Mesodermal cell (in vitro differentiated cells): Measurements from ENCODE around the gene C1R.
A peak's percentile ranks its signal among the peaks of the same experiment; 100 is the strongest.

ENCODE experiments used
- H3K27ac ChIP-seq: 2 replicates; pipeline ENCODE4 v1.7.0; 2013; ENCODE audit warnings: mild to moderate bottlenecking, low read depth, low read length, moderate library complexity; ENCODE audit not compliant: severe bottlenecking
- H3K36me3 ChIP-seq: 2 replicates; pipeline ENCODE4 v1.7.1; 2013; ENCODE audit warnings: mild to moderate bottlenecking, low read length, moderate library complexity; ENCODE audit not compliant: control insufficient read depth, insufficient read depth
- H3K4me1 ChIP-seq: one replicate; pipeline ENCODE4 v1.7.1; 2013; ENCODE audit warnings: mild to moderate bottlenecking, low read length; ENCODE audit not compliant: insufficient read depth, control insufficient read depth, poor library complexity, severe bottlenecking
- H3K4me3 ChIP-seq: 2 replicates; pipeline ENCODE4 v1.7.0; 2013; ENCODE audit warnings: low read length, control low read depth, mild to moderate bottlenecking; ENCODE audit not compliant: insufficient read depth, poor library complexity, severe bottlenecking; ENCODE audit errors: extremely low read depth
- H3K9me3 ChIP-seq: 2 replicates; pipeline ENCODE4 v1.7.1; 2013; ENCODE audit warnings: mild to moderate bottlenecking, low read length, moderate library complexity; ENCODE audit not compliant: control insufficient read depth
- WGBS, 2 experiments: methylation state at CpG; one replicate each; pipeline ENCODE4 v1.1.5; 2013; ENCODE audit warnings: missing lambda C conversion rate in 2 of 2; ENCODE audit not compliant: insufficient coverage in 2 of 2; 5-methylcytosine and 5-hydroxymethylcytosine counted together

C1R gene

DNA sequence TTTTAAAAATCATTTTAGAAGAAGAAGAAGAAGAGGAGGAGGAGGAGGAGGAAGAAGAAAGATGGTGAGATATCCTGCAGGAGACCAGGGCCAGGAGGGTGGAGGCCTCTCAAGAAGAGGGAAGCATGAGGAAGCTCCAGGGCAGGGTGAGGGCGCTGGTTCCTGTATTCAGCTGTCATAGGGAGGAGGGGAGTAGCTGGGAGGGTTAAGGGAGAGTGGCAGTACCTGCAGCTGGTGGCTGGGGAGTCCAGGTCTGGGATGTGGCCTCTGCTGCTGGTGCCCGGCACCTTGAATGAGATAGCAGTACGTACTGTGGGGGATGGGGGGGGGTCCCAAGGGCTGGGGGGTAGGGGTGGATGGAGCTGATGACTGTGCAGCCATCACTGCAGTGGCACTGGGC is 26.6 kb upstream of the C1R start:
- 63% methylated on average over 1 of the region's 3 CpGs; no CpG with 5 or more reads in 1 of the 2 experiments for WGBS, 2 experiments
- no peak overlapping the region for H3K27ac ChIP-seq

GRCh38 chr12:7117670-7118069 is 25.4 kb upstream of the C1R start:
- H3K4me3 ChIP-seq, result no peak overlapping the region
- H3K36me3 ChIP-seq, result no peaks in the 10 kb centered on the region
- peaks cover 2% of the 10 kb centered on the region for H3K4me1 ChIP-seq
- H3K9me3 ChIP-seq, result no peaks in the 10 kb centered on the region
- 82 to 100% methylated on average over 1 to 3 of the region's 3 CpGs for WGBS, 2 experiments
- H3K27ac ChIP-seq, result no peak overlapping the region

More for the DNA sequence above, 26.6 kb upstream of the C1R start:
- Histone ChIP-seq H3K4me1 (peaks cover 2% of the 10 kb centered on the region), H3K4me3 (no peak overlapping the region), H3K9me3 (no peaks in the 10 kb centered on the region), H3K36me3 (no peaks in the 10 kb centered on the region)

DNA sequence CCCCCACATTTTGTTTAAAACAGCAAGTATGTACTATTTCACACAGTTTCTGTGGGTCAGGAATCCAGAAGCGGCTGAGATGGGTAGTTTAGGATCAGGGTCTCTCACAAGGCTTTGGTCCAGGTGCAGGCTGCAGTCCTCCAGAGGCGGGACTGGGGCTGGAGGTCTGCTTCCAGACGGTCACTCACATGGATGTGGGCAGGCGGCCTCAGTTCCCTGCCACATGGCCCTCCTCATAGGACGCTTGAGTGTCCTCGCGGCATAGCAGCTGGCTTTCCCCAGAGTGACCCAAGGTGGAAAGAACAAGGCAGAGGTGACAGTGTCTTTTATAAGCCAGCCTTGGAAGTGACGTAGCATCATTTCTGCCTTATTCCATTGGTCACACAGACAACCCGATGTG is 24.7 kb upstream of the C1R start:
- Histone ChIP-seq H3K27ac (no peak overlapping the region), H3K4me3 (no peak overlapping the region), H3K9me3 (no peaks in the 10 kb centered on the region), H3K4me1 (peaks cover 2% of the 10 kb centered on the region), H3K36me3 (no peaks in the 10 kb centered on the region)
- WGBS, 2 experiments, result 76 to 84% methylated on average over 8 to 9 of the region's 9 CpGs

DNA sequence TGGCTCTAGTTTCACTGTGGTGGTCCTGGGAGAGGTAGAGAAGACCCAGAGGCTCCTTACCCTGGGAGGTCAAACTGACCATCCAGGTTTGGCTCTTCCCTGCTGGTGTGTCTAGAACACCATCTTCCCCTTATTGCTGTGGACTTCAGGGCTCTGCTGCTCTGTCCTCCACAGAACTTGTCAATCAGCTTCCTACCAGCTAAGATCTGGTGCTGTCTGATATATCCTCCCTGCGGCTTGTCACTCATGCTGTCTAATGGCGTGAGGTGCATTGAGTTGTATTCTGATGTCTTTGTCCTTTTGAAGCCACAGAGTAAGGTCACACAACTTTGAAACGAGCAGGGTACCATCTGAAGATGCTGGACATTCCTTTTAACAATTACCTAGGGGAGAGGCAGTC is 24.0 kb upstream of the C1R start:
- no peak overlapping the region for H3K4me3 ChIP-seq
- H3K27ac ChIP-seq, result no peak overlapping the region
- H3K4me1 ChIP-seq, result peaks cover 2% of the 10 kb centered on the region
- 77 to 87% methylated on average over 2 to 3 of the region's 3 CpGs for WGBS, 2 experiments
- H3K9me3 ChIP-seq, result no peaks in the 10 kb centered on the region
- no peaks in the 10 kb centered on the region for H3K36me3 ChIP-seq

DNA sequence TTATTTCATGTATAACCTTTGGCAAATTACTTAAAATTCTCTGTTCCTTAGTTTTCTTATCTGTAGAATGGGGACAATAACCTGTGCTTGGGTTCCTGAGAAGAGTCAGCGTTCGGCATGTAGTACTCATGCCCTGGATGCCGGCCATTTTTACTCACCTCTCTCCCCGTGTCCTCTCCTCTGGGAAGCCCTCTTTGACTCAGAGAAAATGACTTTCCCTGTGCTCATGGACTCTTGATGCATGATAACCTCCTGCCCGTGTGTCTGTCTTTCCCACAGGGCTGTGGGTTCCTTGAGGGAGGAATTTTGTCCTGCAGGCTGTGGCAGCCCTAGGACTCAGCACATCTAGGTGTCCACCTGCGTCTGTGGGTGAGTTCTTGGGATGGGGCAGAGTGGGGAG is 22.6 kb upstream of the C1R start:
- no peak overlapping the region for H3K4me3 ChIP-seq
- H3K4me1 ChIP-seq, result peaks cover 2% of the 10 kb centered on the region
- no peaks in the 10 kb centered on the region for H3K36me3 ChIP-seq
- WGBS, 2 experiments, result 94 to 100% methylated on average over 4 to 6 of the region's 6 CpGs
- no peak overlapping the region for H3K27ac ChIP-seq
- no peaks in the 10 kb centered on the region for H3K9me3 ChIP-seq

GRCh38 chr12:7114008-7114407 is 21.8 kb upstream of the C1R start:
- Histone ChIP-seq H3K36me3 (no peaks in the 10 kb centered on the region), H3K4me3 (no peak overlapping the region), H3K27ac (no peak overlapping the region), H3K9me3 (no peaks in the 10 kb centered on the region), H3K4me1 (peaks cover 2% of the 10 kb centered on the region)
- 94 to 96% methylated on average over 11 of the region's 11 CpGs for WGBS, 2 experiments

GRCh38 chr12:7113389-7113871 is 21.2 kb upstream of the C1R start:
- Histone ChIP-seq H3K4me3 (no peak overlapping the region), H3K9me3 (no peaks in the 10 kb centered on the region), H3K36me3 (no peaks in the 10 kb centered on the region), H3K27ac (no peak overlapping the region), H3K4me1 (peaks cover 5% of the 10 kb centered on the region)
- WGBS, 2 experiments, result 24 to 30% methylated on average over 2 to 3 of the region's 5 CpGs

DNA sequence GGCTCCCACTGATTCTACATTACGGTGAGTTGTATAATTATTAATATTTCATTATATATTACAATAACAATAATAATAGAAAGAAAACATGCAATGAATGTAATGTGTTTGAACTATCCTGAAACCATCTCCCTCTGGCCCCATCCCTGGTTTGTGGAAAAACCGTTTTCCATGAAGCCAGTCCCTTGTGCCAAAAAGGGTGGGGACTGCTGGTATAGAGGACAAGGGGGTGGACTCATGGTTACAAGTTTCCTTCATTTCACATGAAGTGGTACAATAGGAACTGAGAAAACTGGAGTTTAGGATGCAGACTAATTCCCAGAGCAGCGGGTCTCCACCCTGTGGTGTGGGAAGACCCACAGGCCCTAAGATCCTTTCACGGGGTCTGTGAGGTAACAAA is 19.8 kb upstream of the C1R start:
- H3K4me1 ChIP-seq, result peaks cover 6% of the 10 kb centered on the region
- H3K4me3 ChIP-seq, result no peak overlapping the region
- H3K27ac ChIP-seq, result no peak overlapping the region
- 90% methylated on average over 3 of the region's 4 CpGs; no CpG with 5 or more reads in 1 of the 2 experiments for WGBS, 2 experiments
- no peaks in the 10 kb centered on the region for H3K36me3 ChIP-seq
- H3K9me3 ChIP-seq, result no peaks in the 10 kb centered on the region

GRCh38 chr12:7110661-7111060 is 18.4 kb upstream of the C1R start:
- Histone ChIP-seq H3K27ac (no peak overlapping the region), H3K4me1 (peaks cover 4% of the 10 kb centered on the region), H3K4me3 (no peak overlapping the region), H3K9me3 (peaks cover 8% of the 10 kb centered on the region), H3K36me3 (no peaks in the 10 kb centered on the region)
- WGBS, 2 experiments, result 87 to 100% methylated on average over 3 of the region's 5 CpGs

DNA sequence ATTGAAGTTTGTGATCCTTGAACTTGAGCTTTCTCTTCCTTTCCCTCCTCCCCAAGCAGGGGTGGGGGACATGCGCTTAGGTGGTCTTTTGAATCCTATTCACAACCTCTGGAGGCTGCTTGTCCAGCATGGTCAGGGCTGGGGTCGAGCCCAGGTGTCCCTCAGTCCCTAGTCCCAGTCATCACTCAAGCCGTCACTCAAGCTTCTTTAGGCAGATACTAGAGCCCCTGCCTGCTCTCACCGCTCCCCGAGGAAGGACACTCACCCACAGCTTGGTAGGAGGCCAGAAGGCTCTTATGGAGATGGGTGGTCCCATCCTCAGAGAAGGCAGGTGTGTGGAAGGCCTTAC is 17.3 kb upstream of the C1R start:
- Histone ChIP-seq H3K4me3 (no peak overlapping the region), H3K36me3 (no peaks in the 10 kb centered on the region), H3K9me3 (peaks cover 11% of the 10 kb centered on the region), H3K4me1 (peaks cover 4% of the 10 kb centered on the region), H3K27ac (no peak overlapping the region)
- 68 to 100% methylated on average over 1 to 5 of the region's 5 CpGs for WGBS, 2 experiments

DNA sequence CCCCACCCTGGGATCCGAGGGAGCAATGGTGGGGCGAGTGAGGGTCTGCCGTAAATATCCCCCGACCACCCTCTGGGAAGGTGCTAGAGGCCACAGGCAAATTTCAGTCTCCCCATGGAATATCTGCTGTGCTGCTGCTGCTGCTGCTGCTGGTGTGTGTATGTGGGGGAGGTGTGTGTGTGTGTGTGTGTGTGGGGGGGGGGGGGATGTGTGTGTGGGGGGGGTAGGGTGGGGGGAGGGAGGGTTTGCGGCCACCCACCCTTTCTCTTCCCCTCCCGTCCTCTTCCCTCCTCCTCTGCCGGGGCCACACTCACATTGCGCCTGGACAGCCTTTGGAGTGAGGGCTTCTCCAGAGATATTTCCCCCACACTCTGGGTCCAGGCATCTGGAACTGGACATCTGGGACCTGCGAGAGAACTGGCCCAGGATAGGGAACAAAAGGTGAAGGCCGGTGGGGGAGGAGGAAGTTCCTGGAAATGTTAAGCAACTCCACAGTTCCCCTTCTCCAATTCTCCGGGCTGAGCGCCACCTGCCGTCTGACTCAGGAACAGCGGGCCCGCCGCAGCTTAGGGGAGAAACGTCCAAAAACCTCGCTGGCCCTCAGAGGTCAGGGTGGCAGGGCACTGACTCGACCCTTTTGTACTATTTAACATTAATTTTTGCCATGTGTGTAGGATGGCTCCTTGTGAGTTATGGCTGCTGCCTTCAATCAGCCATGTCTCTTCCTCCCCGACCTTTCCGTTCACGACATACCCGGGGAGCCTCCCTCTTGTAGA is 16.7 kb upstream of the C1R start, which contains the start of gene C1RL:
Gene C1RL, minus strand, starts transcription at position 419 of the 776 bp plus-strand sequence. Its CDS starts 34 bp downstream, at position 385.
- peak within 1 kb of the TSS; percentile 80 for H3K27ac ChIP-seq
- H3K4me3 ChIP-seq, result peak within 1 kb of the TSS; percentile 45
- H3K9me3 ChIP-seq, result peaks cover 11% of the 10 kb centered on the region
- H3K4me1 ChIP-seq, result peaks cover 4% of the 10 kb centered on the region
- H3K36me3 ChIP-seq, result no peaks in the 10 kb centered on the region
- WGBS, 2 experiments, result 25% methylated on average over 12 of the region's 23 CpGs; no CpG with 5 or more reads in 1 of the 2 experiments
